Spleen (tissue), 7 donors: Measurements from ENCODE around the gene SRD5A1.

Experiments
- POLR2A ChIP-seq, 3 donors: fragments of 450-650 bp; IDR thresholded peaks; one replicate each; pipeline ENCODE4 v1.5.1; 2017; ENCODE audit warnings: antibody characterized with exemption in 3 of 3, mild to moderate bottlenecking in 1 of 3
- TF ChIP-seq, protein P1 (sequence below), 11 experiments: fragments of 200-600 bp in 7 of 11; fragments of 450-650 bp in 4 of 11; sonication (generic) in 4 of 11; IDR thresholded peaks in 8 of 11; conservative IDR thresholded peaks in 3 of 11; 1 replicate in 7 of 11; 2 replicates in 4 of 11; pipeline versions ENCODE4 v1.4.0 to v1.8.0; 2016 to 2021; ENCODE audit warnings: antibody characterized with exemption in 11 of 11, inconsistent platforms in 4 of 11, mild to moderate bottlenecking in 1 of 11
- donor health status: DM: no; HTN: no; CAD: no; lungs with moderate emphysema.
- donor health status: DM: no; HTN: no; CAD: no.
- donor health status: DM: no; HTN: no; CAD: no.

DNA sequence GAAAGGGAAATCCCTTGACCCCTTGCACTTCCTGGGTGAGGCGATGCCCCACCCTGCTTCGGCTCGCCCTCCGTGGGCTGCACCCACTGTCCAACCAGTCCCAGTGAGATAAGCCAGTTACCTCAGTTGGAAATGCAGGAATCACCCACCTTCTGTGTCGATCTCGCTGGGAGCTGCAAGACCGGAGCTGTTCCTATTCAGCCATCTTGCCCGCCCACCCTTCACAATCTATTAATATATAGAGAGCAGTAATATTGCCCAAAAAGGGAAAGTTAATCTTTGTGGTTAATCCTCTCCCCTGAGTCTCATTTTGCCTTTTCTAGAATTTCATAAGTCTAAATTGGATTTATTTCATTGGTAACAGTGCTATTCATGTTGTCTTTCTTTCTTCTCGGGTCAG, 16.4 kb downstream of the SRD5A1 start:
- TF ChIP-seq, protein P1, sequence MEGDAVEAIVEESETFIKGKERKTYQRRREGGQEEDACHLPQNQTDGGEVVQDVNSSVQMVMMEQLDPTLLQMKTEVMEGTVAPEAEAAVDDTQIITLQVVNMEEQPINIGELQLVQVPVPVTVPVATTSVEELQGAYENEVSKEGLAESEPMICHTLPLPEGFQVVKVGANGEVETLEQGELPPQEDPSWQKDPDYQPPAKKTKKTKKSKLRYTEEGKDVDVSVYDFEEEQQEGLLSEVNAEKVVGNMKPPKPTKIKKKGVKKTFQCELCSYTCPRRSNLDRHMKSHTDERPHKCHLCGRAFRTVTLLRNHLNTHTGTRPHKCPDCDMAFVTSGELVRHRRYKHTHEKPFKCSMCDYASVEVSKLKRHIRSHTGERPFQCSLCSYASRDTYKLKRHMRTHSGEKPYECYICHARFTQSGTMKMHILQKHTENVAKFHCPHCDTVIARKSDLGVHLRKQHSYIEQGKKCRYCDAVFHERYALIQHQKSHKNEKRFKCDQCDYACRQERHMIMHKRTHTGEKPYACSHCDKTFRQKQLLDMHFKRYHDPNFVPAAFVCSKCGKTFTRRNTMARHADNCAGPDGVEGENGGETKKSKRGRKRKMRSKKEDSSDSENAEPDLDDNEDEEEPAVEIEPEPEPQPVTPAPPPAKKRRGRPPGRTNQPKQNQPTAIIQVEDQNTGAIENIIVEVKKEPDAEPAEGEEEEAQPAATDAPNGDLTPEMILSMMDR (IDR thresholded peaks at IDR 0.05 in 8 of 11, conservative IDR thresholded peaks at IDR 0.05 in 3 of 11), result no peak
- no peak for TF ChIP-seq POLR2A (IDR thresholded peaks at IDR 0.05)
